Pulmonary artery endothelial cell (primary cell): ENCODE measurements around the gene HTR4. TPM values are rescaled to one million over a fixed set of nuclear protein-coding genes. Genes with fewer than 3 reads are reported as not detected.
"Not testable (repeated sequence)": the region's sequence is repeated elsewhere in the genome, so short reads cannot be mapped to it uniquely, and the experiment has no call there.

Source experiments
- DNase-seq: peaks from one replicate; pipeline ENCODE4 v3.0.0-alpha.2; 2011; ENCODE audit warnings: low read depth, low spot score
- total RNA-seq: library from RNA; depleted of rRNA; stranded (reverse); fragments of >200 nt; gene quantifications from 2 replicates; pipeline ENCODE4 v1.2.3, GENCODE V29; 2014

The HTR4 gene, protein sequence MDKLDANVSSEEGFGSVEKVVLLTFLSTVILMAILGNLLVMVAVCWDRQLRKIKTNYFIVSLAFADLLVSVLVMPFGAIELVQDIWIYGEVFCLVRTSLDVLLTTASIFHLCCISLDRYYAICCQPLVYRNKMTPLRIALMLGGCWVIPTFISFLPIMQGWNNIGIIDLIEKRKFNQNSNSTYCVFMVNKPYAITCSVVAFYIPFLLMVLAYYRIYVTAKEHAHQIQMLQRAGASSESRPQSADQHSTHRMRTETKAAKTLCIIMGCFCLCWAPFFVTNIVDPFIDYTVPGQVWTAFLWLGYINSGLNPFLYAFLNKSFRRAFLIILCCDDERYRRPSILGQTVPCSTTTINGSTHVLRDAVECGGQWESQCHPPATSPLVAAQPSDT
- total RNA-seq: not detected in 2 replicates

DNA sequence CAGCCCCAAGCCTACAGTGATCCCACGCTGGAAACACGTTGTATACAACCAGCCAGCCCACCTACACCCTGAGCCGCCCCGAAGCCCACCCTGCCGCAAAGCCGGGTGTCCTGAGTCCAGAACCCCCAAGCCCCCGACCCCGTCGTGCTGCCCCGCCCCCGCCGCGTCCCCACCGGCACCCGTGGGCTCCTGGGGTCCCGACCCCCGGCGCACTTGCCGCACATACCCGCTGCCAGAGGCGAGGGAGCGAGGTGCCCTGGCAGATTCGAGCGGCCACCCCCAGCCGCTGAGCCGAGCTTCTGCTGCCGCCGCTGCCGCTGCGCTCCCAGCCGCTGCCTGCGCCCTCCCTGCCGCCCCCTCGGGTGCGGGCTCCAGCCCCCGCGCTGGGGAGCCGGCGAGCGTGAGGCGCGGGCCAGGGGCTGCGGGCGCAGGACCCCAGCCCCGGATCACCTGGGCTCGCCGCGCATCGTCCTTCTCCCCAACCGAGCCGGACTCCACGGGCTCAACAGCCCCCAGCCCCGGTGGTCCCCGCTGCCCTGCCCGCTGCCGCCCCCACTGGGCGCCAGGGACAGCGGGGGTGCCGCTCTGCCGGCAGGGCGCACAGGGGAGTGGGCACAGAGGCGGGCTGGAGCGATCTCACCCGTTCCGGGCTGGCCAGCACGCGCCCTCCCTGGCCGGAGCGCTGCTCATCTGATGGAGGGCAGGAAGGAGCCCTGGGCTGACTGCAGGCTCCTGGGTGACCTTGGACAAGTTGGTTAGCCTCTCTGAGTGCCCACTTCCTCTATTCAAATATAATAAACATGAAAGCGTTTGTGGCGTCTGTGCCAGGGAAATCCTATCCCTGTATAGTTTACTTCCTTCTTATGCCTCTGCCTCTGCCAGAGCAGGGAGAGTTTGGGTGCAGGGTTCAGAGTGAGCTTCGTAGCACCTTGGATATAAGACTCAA is at the start of gene HTR4:
Gene HTR4, minus strand, starts transcription at position 692 of the 946 bp plus-strand sequence. CDS start 17,513 bp downstream, outside the sequence.
- DNase-seq: no peak

- DNase-seq: no peak
Measured at GRCh38 chr5:148702019-148702596, 47.8 kb upstream of the HTR4 start.

DNA sequence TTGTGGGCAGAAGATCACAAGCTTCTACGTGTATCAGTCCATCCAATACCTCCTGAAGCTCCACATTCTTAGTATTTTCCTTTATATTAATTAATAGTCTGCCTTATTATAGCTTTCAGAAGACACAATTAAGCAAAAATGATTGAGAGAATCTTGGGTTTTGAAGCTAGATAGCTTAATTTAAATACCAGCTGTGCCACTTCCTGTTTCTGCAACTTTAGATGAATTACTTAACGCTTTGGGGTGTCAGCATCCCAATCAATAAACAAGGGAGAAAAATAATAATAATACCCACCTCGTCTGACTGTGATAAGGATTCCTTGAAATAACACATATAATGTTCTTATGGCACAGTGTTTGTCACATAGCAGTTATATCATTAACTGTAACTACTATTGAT is 44.7 kb upstream of the HTR4 start:
- no peak for DNase-seq

- no peak for DNase-seq
Measured at GRCh38 chr5:148697809-148698196, 43.5 kb upstream of the HTR4 start.

DNA sequence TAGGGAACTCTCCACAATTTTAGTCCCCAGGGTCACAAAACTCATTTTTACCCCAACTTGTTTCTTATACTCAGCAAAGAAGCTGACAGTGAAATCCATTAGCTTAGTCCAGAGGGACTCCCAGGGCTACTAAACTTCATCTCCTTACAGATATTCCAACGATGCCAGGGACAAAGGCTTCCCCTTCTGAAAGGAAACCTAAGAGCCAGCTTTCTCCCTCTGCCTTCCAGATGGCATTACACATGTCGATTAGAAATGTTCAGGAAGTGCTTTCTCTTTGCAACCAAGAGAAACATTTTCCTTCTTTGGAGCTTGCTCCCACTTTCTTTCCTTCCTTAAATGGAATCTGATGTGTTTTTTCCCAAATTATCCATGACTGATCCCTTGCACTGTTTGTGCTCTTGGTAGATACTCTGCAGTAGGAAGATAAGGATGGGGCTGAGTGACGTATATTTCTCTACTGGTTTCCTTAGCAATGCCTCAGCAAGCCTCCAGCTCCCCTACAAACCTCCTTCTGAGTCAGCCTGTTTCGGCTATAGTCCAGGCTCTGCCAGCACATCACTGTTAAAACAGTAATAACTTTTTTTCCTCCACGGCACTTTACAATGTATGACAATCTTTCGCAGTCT is 43.0 kb upstream of the HTR4 start:
- peak; percentile 41 for DNase-seq

DNA sequence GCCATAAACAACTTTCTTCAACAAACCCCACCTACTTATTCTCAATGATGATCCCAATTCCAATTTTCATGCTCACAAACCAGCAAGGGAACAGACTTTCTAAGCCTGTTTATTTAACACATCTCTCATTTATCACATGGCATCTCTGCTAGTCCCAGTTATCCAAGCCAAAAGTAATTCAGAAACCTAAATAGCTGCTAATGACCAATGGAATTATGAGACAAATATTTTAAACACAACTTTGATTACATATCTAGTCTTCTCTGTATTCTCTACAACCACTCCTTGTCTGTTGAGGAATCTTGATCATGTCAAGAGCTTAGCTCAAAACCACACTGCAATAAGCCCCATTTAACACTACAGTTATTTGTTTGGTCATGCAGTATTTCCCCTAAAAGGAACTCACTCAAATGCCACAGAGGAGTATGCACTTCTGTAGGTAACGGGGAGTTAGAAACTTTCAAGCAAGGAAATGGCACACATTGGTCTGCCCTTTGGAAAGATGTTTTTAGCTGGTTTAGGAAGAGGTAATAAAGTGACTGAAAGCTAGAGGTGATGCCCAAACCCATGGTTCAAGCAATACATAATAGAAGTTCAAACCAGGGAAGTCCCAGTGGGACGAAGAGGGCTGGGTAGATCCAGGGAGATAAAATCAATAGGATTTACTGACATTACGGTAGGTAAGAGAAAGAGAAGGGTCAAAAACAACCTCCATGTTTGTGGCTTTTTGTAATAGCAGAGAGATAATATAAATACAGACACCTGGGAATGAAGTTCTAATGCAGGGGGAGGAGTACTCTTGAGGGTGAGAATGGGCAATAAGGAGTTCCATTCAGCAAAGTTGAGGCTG is 42.1 kb upstream of the HTR4 start:
- DNase-seq: no peak

GRCh38 chr5:148690945-148691344 is 36.6 kb upstream of the HTR4 start:
- DNase-seq: no peak

- no peak for DNase-seq
Measured at GRCh38 chr5:148688787-148689186, 34.5 kb upstream of the HTR4 start.

GRCh38 chr5:148687871-148688270 is 33.5 kb upstream of the HTR4 start:
- DNase-seq: no peak

GRCh38 chr5:148687427-148687826 is 33.1 kb upstream of the HTR4 start:
- peak; percentile 10 for DNase-seq

GRCh38 chr5:148686660-148687059 is 32.3 kb upstream of the HTR4 start:
- DNase-seq: no peak

GRCh38 chr5:148685520-148686134 is 31.3 kb upstream of the HTR4 start:
- no peak for DNase-seq

- no peak for DNase-seq
Measured at GRCh38 chr5:148684528-148684927, 30.2 kb upstream of the HTR4 start.

- no peak for DNase-seq
Measured at GRCh38 chr5:148683651-148684050, 29.3 kb upstream of the HTR4 start.

GRCh38 chr5:148682058-148683026 is 28.0 kb upstream of the HTR4 start:
- DNase-seq: no peak

DNA sequence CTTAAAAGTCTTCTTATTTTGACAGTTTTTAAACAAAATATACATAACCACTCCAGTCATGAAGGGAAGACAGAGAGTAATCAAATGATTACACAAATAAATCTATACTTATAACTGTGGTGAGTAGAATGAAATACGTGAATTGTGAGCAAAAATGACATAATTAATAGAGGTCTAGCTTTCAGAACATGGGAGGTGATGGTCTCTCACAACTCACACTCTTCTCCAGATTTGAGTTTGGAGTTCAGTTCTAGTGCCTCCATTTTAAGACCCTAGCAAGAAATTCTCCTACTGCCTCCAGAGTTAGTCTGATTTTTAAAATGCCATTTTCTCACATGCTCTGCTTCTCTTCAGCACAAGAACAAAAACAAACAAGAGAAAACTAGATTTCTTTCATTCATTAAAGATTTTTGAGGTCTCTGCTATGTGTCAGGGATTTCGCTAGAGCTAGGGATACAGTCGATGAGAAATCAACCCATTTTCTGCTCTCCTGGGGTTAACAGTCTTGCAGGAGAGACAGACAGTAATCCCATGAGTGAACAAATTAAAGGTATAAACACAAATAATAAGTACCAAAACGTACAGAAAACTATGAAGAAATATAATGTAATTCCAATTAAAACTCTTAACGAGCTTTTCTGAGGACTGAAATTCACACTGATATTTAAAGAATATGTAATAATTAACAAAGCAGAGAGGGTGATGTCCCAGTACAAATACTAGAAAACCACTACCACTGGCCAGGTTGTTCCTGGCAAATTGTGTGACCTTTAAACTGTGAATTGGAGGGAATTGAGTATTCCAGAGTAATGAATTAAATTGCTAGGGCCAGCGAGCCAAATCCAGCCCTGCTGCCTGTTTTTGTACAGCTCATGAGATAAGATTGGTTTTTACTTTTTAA is 27.1 kb upstream of the HTR4 start:
- DNase-seq: no peak

DNA sequence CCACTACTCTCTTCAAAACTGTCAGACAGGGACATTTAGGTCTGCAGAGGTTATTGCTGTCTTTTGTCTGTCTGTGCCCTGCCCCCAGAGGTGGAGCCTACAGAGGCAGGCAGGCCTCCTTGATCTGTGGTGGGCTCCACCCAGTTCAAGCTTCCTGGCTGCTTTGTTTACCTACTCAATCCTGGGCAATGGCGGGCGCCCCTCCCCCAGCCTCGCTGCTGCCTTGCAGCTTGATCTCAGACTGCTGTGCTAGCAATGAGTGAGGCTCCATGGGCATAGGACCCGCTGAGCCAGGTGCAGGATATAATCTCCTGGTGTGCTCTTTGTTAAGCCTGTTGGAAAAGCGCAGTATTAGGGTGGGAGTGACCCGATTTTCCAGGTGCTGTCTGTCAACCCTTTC is 19.4 kb upstream of the HTR4 start:
- not testable (repeated sequence) for DNase-seq

GRCh38 chr5:148666353-148666752 is 12.0 kb upstream of the HTR4 start:
- no peak for DNase-seq
